HEK293T (cell line): ENCODE data around the gene ZSCAN9.

Source experiments
- CTBP1 ChIP-seq: fragments of 450-650 bp; IDR thresholded peaks from 2 replicates; pipeline ENCODE4 v1.6.1; 2016; ENCODE audit warnings: borderline replicate concordance
- ELF4 ChIP-seq: fragments of 450-650 bp; IDR thresholded peaks from 2 replicates; pipeline ENCODE4 v1.6.1; 2017; ENCODE audit warnings: antibody characterized with exemption
- FOXA1 ChIP-seq: fragments of 450-650 bp; IDR thresholded peaks from 2 replicates; pipeline ENCODE4 v1.6.1; 2016; ENCODE audit warnings: mild to moderate bottlenecking
- FOXK2 ChIP-seq: fragments of 450-650 bp; IDR thresholded peaks from 2 replicates; pipeline ENCODE4 v1.6.1; 2016; ENCODE audit warnings: mild to moderate bottlenecking
- FOXM1 ChIP-seq: fragments of 450-650 bp; IDR thresholded peaks from 2 replicates; pipeline ENCODE4 v1.6.1; 2017; ENCODE audit warnings: mild to moderate bottlenecking, borderline replicate concordance
- L3MBTL2 ChIP-seq: fragments of 450-650 bp; conservative IDR thresholded peaks from 2 replicates; pipeline ENCODE4 v1.6.1; 2016; ENCODE audit warnings: mild to moderate bottlenecking
- PKNOX1 ChIP-seq: fragments of 450-650 bp; IDR thresholded peaks from 2 replicates; pipeline ENCODE4 v1.6.1; 2016
- SUZ12 ChIP-seq: fragments of 450-650 bp; IDR thresholded peaks from 2 replicates; pipeline ENCODE4 v1.6.1; 2016; ENCODE audit warnings: mild to moderate bottlenecking
- TARDBP ChIP-seq: fragments of 450-650 bp; IDR thresholded peaks from 2 replicates; pipeline ENCODE4 v1.6.1; 2016

- TF ChIP-seq FOXK2 (no peak), FOXM1 (no peak), PKNOX1 (no peak), FOXA1 (no peak), ELF4 (no peak), TARDBP (no peak), SUZ12 (no peak), CTBP1 (no peak), L3MBTL2 (no peak)
These were observed 19.2 kb upstream of the ZSCAN9 start for GRCh38 chr6:28205879-28206278.
